ENCODE results near the gene USP13.

The USP13 gene

GRCh38 chr3:179794355-179794754, 141.5 kb downstream of the USP13 start:
- TF ChIP-seq CTCF (IDR thresholded peaks at IDR 0.05), result no peak

GRCh38 chr3:179796421-179796820, 143.6 kb downstream of the USP13 start:
- TF ChIP-seq CTCF (IDR thresholded peaks at IDR 0.05), result no peak

GRCh38 chr3:179797192-179797591, 144.4 kb downstream of the USP13 start:
- no peak for TF ChIP-seq CTCF (IDR thresholded peaks at IDR 0.05)

- TF ChIP-seq CTCF (IDR thresholded peaks at IDR 0.05), result no peak
These were observed 148.4 kb downstream of the USP13 start for GRCh38 chr3:179801263-179801662.

- TF ChIP-seq CTCF (IDR thresholded peaks at IDR 0.05), result no peak
These were observed 149.0 kb downstream of the USP13 start for GRCh38 chr3:179801856-179802255.

GRCh38 chr3:179806177-179806576, 153.3 kb downstream of the USP13 start:
- no peak for TF ChIP-seq CTCF (IDR thresholded peaks at IDR 0.05)

- TF ChIP-seq CTCF (IDR thresholded peaks at IDR 0.05), result no peak
These were observed 154.7 kb downstream of the USP13 start for GRCh38 chr3:179807588-179807987.

GRCh38 chr3:179809639-179810038, 156.8 kb downstream of the USP13 start:
- TF ChIP-seq CTCF (IDR thresholded peaks at IDR 0.05), result no peak

Data from LNCAP (cell line).